Islet precursor cell (in vitro differentiated cells): ENCODE data around the gene ORAI3.

Experiments used
- DNase-seq: peaks from one replicate; pipeline ENCODE4 v3.0.0-alpha.2; 2018

Gene ORAI3

DNA sequence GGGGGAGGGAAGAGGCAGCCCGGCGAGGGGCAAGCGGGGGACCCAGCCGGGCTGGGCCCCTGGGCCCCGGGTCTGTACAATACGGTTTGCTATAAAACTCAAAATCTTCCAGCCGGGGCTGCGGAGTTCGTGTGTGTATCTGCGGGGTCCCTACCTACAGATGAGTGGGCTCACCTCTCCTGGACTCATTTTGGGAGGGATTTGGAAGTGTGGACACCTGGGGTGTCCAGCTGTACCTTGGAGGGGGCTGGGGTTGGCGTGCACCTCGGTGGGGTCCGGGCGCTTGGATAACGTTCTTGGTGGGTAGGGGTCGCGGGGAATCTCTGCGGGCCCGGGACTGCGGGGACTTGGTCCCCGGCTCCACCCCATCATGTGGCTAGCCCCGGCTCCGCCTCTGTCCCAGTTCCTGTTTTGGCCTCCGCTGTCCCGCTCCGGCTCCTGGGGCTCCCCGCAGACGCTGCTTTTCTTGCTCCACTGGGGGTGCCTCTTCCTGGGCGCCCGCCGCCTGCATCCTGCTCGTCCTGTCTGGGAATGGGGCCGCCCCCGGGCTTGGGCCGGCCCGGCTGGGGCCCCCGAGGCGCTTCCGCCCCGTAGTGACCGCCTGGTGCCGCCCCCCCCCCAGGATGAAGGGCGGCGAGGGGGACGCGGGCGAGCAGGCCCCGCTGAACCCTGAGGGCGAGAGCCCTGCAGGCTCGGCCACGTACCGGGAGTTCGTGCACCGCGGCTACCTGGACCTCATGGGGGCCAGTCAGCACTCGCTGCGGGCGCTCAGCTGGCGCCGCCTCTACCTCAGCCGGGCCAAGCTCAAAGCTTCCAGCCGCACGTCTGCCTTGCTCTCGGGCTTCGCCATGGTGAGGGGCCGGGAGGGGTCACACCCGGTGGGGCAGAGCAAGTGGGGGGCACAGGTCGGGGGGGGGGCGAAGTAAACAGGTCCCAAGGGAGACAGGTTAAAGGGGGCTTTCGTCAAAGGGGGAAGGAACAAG is at the start of gene ORAI3:
ORAI3 (plus strand) TSS at position 402 of the 983 bp plus-strand sequence; CDS start at position 624, 222 bp downstream.
- peak; percentile 81 for DNase-seq

DNA sequence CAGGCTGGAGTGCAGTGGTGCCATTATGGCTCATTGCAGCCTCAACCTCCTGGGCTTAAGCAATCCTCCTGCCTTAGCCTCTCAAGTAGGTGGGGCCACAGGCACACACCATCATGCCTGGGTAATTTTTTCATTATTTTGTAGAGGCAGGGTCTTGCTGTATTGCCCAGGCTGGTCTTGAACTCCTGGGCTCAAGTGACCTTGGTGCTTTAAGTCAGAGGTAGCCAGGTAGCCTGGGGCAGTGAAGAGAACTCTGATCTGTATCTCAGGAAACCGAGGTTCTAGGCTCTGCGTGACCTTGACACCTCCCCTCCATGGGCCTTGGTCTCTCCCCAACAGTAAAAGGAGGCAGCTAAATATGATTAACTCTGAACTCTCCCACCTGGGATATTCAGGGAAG is 49.1 kb upstream of the ORAI3 start:
- no peak for DNase-seq

DNA sequence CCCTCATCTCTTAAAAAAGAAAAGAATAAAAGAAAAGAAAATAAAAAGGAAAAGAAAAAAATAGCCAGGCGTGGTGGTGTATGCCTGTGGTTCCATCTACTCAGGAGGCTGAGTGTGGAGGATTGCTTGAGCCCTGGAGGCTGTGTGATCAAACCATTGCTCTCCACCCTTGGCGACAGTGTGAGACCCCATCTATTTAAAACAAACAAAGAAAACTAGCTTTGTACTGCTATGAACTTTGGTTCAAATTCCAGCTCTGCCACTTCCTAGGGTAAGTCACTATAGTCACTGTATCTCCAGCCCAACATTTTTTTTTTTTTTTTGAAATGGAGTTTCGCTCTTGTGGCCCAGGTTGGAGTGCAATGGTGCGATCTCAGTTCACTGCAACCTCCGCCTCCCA is 48.3 kb upstream of the ORAI3 start:
- no peak for DNase-seq

DNA sequence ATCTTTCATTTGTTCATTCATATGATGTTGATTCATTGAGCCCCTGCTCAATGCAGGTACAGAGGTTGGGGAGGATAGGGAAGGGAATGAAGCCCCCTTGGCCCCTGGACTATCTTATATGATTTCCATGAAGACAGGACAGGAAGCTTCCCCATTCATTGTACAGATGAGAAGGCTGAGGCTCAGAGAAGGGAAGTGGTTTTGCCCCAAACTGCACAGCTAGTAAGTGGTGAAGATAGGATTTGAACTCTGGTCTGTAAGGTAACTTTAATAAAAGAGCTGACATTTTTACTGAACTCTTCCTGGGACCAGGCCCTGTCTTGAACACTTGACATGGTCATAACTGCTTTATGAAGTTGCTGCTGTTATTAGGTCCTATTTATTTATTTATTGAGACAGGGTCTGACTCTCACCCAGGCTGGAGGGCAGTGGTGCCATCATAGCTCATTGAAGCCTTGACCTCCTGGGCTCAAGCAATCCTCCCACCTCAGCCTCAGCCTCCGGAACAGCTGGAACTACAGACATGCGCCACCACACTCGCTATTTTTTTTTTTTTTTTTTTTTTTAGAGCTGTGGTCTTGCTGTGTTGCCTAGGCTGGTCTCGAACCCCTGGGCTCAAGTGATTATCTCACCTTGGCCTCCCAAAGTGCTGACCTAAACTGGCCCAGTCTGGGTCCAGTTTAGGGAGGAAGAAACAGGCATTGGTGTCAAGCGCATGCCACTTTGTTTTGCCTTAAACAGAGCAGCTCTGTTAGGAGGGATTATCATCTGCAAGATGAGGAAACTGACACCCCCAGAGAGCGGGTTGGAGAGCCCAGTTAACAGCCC is 47.5 kb upstream of the ORAI3 start:
- DNase-seq = no peak

DNA sequence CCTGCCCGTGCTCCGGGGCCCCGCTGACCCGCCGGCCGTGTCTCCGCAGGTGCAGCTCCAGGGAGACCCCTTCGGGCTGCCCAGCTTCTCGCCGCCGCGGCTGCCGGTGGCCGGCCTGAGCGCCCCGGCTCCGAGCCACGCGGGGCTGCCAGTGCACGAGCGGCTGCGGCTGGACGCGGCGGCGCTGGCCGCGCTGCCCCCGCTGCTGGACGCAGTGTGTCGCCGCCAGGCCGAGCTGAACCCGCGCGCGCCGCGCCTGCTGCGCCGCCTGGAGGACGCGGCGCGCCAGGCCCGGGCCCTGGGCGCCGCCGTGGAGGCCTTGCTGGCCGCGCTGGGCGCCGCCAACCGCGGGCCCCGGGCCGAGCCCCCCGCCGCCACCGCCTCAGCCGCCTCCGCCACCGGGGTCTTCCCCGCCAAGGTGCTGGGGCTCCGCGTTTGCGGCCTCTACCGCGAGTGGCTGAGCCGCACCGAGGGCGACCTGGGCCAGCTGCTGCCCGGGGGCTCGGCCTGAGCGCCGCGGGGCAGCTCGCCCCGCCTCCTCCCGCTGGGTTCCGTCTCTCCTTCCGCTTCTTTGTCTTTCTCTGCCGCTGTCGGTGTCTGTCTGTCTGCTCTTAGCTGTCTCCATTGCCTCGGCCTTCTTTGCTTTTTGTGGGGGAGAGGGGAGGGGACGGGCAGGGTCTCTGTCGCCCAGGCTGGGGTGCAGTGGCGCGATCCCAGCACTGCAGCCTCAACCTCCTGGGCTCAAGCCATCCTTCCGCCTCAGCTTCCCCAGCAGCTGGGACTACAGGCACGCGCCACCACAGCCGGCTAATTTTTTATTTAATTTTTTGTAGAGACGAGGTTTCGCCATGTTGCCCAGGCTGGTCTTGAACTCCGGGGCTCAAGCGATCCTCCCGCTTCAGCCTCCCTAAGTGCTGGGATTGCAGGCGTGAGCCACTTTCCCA is 46.6 kb upstream of the ORAI3 start:
- peak; percentile 82 for DNase-seq

DNA sequence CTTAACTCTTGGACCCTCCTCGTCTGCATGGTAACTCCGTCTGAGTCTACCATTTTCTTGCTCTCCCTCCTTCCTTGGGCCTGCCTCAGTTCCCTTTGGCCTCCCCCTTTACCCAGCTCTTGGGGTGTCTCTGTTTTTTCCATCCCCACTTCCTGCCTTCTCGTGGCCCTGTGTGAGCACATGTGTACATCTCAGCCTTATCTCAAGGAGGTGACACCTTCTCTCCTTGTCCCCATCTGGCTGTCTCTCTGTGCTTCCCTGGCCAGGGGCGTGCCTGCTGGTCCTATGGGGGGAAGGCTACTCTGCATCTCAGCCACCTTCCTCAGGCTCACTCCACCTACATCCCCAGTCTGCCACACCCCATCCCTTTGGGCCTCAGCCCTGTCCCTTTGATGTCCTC is 45.9 kb upstream of the ORAI3 start:
- no peak for DNase-seq

DNA sequence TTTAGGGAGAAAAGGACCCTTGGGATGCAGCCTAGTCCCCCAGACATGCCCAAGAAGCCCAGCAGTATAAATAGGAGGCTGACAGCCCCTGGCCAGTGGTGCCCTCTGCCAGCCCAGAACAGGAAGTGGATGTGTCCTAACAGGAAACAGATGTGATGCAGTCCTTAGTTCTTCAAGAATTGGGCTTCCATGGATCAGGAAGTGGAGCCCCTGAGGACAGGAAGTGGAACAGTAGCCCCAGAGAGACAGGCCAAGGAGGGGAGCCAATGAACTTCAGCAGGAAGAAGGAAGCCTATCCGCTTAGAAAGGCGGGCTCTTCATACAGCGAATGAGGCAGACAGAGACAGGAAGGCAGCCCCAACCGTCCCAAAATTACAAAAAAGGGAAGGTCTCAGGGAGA is 45.3 kb upstream of the ORAI3 start:
- DNase-seq = no peak

DNA sequence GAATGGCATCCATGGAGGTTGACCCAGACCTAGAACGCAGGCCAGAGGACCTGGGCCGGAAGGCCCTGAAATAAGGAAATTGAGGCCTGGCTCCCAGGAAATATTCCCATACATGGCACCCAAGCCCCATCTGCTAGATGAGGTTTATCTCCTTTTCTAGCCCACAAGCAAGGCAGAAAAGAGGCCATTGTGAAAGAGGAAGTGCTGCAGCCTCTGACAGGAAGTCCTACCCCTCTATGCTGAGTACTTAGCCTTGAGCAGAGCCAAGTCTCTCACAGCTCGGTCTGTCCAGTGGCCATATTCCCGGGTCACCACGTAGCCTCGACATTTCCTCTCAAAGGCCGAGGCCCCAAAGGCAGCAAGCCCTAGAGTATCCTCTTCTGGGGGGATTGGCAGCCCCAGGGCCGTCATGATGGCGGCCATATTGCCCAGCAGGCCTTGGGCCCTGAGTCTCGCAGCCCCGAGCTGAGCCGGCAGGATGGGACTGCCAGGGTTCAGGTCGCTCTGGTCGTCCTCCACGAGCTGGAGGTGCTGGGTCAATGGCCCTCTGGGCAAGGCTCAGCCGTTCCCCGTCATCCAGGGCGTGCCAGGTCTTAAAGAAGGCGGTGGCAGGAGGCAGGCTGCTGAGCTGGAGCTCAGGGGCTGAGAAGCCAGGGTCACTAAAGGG is 44.6 kb upstream of the ORAI3 start:
- no peak for DNase-seq

DNA sequence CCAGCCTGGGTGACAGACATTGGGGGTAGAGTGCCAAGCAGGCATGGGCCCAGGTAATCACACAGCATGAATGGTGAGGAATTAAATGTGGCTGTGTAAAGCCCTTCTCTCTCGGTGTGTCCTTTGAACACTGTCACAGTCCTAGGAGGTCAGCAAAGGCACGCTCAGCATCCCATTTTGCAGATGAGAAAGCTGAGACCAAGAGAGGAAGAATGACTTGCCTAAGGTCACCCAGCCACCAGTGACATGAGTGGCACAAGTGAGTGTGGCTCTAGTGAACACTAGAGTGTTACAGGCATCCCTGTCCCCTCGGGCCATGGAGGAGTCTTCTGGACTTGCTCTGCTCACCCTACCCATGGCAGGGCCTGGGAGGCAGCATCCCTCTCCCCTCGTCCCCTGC is 41.8 kb upstream of the ORAI3 start:
- DNase-seq = no peak

DNA sequence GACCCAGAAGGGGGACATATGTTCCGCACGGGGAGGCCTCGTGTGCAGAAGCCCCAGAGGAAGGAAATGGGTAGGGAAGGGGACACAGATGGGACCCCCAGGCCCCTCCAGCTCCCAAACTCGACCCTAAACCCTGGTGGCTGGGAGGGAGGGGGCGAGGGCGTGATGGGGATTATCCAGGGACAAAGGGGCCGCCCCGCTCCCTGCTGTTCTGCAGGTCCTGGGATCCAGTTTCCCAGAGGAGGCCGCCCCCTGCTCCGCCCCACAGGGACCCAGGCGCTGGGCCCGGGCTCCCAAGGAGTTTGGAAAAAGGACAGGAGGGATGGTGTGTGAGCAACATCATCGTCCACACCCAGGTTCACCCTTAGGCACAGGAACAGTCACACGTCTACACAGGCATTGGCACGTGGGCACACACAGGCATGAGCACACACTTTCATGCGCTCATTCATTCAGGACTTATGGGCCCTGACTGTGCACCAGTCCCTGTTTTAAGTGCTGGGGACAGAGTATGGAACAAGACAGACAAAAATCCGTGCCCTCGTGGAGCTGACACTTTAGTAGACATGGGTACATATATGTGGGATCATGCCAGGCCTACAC is 38.3 kb upstream of the ORAI3 start:
- no peak for DNase-seq

DNA sequence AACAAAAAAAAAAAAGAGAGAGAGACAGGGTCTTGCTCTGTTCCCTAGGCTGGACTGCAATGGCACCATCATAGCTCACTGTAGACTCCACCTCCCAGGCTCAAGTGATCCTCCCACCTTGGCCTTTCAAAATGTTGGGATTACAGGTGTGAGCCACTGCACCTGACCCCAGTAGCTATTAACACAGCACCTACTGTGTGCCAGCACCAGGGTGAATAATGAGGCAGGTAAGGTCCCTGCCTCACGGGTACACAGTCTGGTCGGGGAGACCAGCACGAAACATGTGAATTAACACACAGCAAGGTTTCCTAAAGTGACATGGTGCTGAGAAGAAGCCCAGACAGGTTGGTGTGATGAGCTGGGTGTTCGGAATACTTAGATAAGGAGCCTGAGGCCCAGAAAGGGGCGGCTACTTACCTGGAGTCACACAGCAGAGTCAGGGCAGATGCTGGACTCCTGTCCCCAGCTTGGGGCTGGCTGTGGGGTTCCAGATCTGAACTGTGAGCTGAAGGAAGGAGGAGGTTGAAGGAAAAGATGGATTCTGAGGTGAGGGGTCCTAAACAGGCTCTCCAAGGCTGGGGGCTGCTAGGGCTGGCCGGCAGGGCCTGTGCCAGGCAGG is 36.0 kb upstream of the ORAI3 start:
- no peak for DNase-seq

DNA sequence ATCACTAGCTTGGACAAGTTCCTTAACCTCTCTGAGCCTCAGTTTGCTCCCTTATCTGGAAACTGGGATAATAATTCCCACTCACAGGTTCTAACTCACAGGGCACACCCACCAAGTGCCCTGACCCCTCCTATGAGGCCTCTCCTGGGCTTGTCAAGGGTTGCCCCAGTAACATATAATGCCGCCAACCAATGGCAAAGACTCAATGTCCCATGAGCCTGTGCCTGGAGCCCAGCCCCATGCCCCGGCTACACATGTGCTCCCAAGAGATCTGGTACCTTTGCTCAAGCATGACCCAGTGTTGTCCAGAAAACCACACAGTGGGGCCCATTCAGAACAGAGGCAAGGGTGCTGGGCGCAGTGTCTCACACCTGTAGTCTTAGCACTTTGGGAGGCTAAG is 34.0 kb upstream of the ORAI3 start:
- no peak for DNase-seq

DNA sequence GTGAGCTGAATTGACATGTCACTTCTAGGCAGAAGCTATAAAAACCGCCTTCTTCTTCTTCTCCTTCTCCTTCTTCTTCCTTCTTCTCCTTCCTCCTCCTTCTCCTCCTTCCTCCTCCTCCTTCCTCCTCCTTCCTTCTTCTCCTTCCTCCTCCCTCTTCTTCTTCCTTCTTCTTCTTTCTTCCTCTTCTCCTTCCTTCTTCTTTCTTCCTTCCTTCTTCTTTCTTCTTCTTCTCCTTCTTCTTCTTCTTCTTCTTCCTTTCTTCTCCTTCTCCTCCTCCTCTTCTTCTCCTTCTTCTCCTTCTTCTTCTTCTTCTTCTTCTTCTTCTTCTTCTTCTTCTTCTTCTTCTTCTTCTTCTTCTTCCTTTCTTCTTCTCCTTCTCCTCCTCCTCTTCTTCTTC is 30.3 kb upstream of the ORAI3 start:
- DNase-seq = no peak

DNA sequence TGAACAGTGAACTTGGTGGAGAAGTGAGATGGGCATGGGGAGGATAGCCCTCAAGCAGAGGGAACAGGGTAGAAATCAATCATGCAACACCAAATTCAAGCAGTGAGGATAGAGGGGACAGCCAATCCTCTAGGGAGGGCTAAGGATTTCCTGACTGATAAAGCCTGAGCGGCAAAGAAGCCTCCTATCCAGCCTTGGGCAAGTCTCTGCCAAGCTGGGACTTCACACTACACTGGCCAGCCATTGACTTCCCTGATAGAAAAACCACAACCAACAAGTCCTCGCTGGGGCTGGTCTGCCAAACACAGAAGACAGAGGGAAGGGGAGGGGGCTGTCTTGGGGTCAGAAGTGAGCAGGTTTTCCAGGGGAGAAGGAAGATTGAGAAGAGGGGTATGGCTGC is 28.0 kb upstream of the ORAI3 start:
- DNase-seq = no peak

DNA sequence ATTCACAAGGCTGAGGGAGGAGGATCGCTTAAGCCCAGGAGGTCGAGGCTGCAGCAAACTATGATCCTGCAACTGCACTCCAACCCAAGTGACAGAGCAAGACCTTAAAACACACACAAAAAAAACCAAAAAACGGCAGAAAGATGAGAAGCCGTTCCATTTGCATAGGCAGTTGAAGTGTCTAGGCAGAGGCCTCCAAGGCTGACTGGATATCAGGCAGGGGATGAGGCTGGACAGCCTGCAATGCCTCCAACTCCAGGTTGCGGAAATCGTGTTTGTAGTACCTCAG is 27.5 kb upstream of the ORAI3 start:
- no peak for DNase-seq

DNA sequence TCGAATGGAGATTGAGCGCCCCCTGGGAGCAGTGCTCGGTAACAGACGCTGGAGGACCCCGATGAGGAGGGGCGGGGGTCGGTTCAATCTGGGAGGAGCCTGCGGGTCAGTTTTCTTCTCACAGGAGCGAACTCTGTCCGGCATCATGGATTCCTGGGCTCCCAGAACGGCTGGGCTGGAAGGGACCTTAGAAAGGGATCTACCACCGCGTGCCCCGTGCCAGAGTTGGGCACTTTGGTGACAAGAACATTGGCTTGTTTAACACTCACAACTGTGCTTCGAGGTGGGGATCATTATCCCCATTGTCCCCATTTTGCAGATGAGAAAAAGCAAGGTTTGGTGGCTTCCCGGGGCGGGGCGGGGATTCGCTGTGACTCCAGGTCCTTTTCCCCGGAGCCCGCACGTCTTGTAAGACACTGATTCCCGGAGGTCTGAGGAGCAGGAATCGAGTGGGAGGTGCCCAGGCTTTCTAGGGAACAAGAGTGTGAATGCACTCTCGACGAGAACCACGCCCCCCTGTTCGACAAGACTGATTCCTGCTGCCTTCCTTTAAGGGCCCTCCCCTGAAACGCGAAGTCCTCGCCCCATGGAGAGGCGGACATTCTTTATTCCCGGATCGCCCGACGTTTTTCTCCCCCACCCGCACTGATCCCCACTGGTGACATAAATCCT is 27.0 kb upstream of the ORAI3 start:
- peak; percentile 97 for DNase-seq

DNA sequence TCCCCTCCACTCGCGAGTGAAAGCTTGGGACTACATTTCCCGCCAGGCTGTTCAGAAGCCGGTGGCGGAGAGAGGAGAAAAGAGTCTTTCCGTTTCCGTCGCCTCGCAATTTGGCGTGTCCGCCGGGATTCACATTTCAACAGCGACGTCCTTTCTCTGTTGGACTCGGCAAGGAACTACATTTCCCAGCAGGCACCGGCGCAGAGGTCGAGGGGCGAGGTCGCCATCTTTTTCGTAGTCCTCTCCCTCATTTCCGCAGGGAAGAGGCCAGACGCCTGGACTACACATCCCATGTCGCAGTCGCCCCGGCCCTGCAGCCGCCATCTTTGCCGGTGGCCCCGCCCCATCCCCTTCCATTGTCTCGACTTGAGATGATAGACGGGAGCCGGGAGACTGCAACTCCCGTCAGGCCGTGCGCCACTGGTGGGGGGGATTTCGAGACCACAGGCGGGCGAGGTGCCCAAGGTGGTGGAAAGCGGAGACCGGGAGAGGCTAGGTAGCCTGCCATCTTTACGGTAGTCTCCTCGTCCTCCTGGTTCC is 26.4 kb upstream of the ORAI3 start:
- peak; percentile 100 for DNase-seq

DNA sequence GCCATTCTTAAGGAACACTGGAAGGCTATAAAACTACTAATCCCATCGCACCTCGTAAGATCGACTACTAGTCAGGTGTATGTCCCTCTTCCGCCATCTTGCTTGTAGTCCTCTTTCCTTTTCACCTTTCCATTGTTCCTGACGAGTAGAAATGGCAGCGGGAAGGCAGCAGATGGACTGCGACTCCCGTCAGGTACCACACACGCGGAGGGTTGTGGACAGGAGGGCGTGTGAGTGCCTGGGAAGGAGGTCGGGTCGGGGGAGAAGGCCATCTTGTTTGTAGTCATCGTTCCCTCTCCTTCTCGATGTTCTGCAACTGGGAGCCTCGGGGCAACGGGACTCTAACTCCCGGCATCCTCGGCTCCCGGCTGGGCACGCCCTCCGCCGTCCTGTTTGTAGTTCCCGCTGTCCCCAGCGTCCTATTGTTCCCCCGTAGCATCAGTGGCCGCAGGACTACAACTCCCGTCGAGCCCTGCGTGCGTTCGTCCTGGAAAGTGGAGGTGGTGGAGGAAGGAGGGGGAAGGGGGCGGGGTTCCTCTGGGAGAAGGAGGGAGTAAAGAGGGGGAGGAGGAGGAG is 25.8 kb upstream of the ORAI3 start:
- peak; percentile 100 for DNase-seq

DNA sequence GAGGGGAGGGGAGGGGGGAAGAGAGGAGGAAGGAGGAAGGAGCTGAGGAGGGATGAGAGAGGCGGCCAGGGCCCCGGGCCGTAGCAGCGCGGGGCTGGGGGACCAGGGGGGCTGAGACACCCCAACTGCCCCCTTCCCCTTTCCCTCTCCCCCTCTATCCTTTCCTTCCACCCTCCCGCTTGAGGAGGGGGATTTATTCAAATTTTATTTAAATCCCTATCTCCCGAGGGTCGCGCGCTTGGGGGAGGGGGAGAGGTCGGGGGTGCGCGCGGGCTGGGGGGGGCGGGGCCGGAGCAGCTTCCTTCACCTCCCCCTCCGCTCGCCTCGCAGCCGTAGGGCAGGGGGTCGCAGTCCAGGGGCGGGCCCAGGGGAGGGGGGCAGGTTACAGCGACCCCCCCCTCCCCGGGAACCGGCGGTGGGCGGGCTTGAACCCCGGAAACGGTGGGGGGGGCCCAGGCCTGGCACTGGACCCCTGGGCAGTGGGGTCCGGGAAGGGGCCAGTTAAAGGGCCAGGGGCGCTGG is 25.3 kb upstream of the ORAI3 start, which contains the start of gene FBXL19:
FBXL19 (plus strand) TSS at position 19 of the 522 bp plus-strand sequence. CDS start 2,183 bp downstream, outside the sequence.
- no peak for DNase-seq
